GM23338 (cell line): Measurements from ENCODE around the gene CPSF4L. TPM values are rescaled to one million over a fixed set of nuclear protein-coding genes. Genes with fewer than 3 reads are reported as not detected.

Source experiments
- ATAC-seq: fragments of 200-7000 bp; cut with Tn5 transposase; 3 replicates; pipeline ENCODE4 v1.9.1; 2020
- DNase-seq: peaks from one replicate; pipeline ENCODE4 v3.0.0-alpha.2; 2015; ENCODE audit warnings: low spot score
- H2AFZ ChIP-seq: fragments of 200-600 bp; sonication (generic); 2 replicates; pipeline ENCODE4 v1.8.0; 2016; ENCODE audit warnings: antibody characterized with exemption, mild to moderate bottlenecking, moderate library complexity
- H3F3A ChIP-seq: fragments of 200-600 bp; sonication (generic); replicated peaks from 2 replicates; pipeline ENCODE4 v1.8.0; 2017; ENCODE audit warnings: antibody characterized with exemption, mixed run types, low read depth
- H3K27ac ChIP-seq: fragments of 200-600 bp; sonication (generic); 2 replicates; pipeline ENCODE4 v1.6.1; 2016; ENCODE audit warnings: low read depth
- H3K27me3 ChIP-seq: fragments of 200-600 bp; sonication (generic); 2 replicates; pipeline ENCODE4 v1.8.0; 2016; ENCODE audit warnings: mild to moderate bottlenecking, mixed run types, moderate library complexity; ENCODE audit not compliant: insufficient read depth
- H3K36me3 ChIP-seq: fragments of 200-600 bp; sonication (generic); 2 replicates; pipeline ENCODE4 v1.8.0; 2016; ENCODE audit warnings: mild to moderate bottlenecking; ENCODE audit not compliant: insufficient read depth
- H3K4me1 ChIP-seq: fragments of 200-600 bp; sonication (generic); 2 replicates; pipeline ENCODE4 v1.8.0; 2016; ENCODE audit warnings: mild to moderate bottlenecking, moderate library complexity; ENCODE audit not compliant: insufficient read depth
- H3K4me2 ChIP-seq: fragments of 200-600 bp; sonication (generic); 2 replicates; pipeline ENCODE4 v1.7.1; 2017; ENCODE audit warnings: mixed run types
- H3K4me3 ChIP-seq: fragments of 200-600 bp; sonication (generic); 2 replicates; pipeline ENCODE4 v1.6.1; 2016; ENCODE audit warnings: mixed run types
- H3K79me2 ChIP-seq: fragments of 200-600 bp; sonication (generic); replicated peaks from 2 replicates; pipeline ENCODE4 v1.8.0; 2017; ENCODE audit warnings: mild to moderate bottlenecking; ENCODE audit not compliant: insufficient read depth
- H3K9me2 ChIP-seq: fragments of 200-600 bp; sonication (generic); 2 replicates; pipeline ENCODE4 v1.8.0; 2017; ENCODE audit not compliant: insufficient read depth
- H4K20me1 ChIP-seq: fragments of 200-600 bp; sonication (generic); replicated peaks from 2 replicates; pipeline ENCODE4 v1.8.0; 2017; ENCODE audit warnings: mild to moderate bottlenecking; ENCODE audit not compliant: insufficient read depth
- H3K27ac Mint-ChIP-seq: 2 replicates; pipeline ENCODE4 v1.8.0; 2020; ENCODE audit warnings: inconsistent platforms, mild to moderate bottlenecking, moderate library complexity, mixed read lengths
- H3K27me3 Mint-ChIP-seq: 3 replicates; pipeline ENCODE4 v1.8.0; 2022; ENCODE audit warnings: low read depth, mild to moderate bottlenecking, moderate library complexity, mixed read lengths, inconsistent platforms; ENCODE audit not compliant: insufficient read depth, poor library complexity
- H3K36me3 Mint-ChIP-seq: 3 replicates; pipeline ENCODE4 v1.8.0; 2021; ENCODE audit warnings: low read depth, mild to moderate bottlenecking, inconsistent platforms, moderate library complexity, mixed read lengths
- H3K4me1 Mint-ChIP-seq: 3 replicates; pipeline ENCODE4 v1.8.0; 2020; ENCODE audit warnings: mild to moderate bottlenecking, inconsistent platforms, mixed read lengths
- H3K4me3 Mint-ChIP-seq: 3 replicates; pipeline ENCODE4 v1.8.0; 2021; ENCODE audit warnings: moderate library complexity, mild to moderate bottlenecking, inconsistent platforms, mixed read lengths
- H3K9me3 Mint-ChIP-seq: 3 replicates; pipeline ENCODE4 v1.8.0; 2020; ENCODE audit warnings: moderate library complexity, mild to moderate bottlenecking, inconsistent platforms, mixed read lengths
- CREB1 ChIP-seq: fragments of 250-450 bp; sonication (Bioruptor Pico); IDR thresholded peaks from 2 replicates; pipeline ENCODE4 v1.5.0; 2020; ENCODE audit warnings: low read depth, mild to moderate bottlenecking, moderate library complexity
- EZH2 ChIP-seq: fragments of 200-600 bp; sonication (generic); IDR thresholded peaks from one replicate; pipeline ENCODE4 v1.8.0; 2017; ENCODE audit warnings: antibody characterized with exemption, mild to moderate bottlenecking, low read depth; ENCODE audit not compliant: unreplicated experiment
- EZH2phosphoT487 ChIP-seq: fragments of 200-600 bp; sonication (generic); IDR thresholded peaks from one replicate; pipeline ENCODE4 v1.8.1; 2018; ENCODE audit warnings: antibody characterized with exemption; ENCODE audit not compliant: unreplicated experiment
- JUNB ChIP-seq: IDR thresholded peaks from one replicate; pipeline ENCODE4 v1.6.1; 2016; ENCODE audit warnings: antibody characterized with exemption; ENCODE audit not compliant: unreplicated experiment
- NANOG ChIP-seq: IDR thresholded peaks from 2 replicates; pipeline ENCODE4 v1.6.1; 2016; ENCODE audit warnings: antibody characterized with exemption, borderline replicate concordance
- POLR2AphosphoS5 ChIP-seq: IDR thresholded peaks from 2 replicates; pipeline ENCODE4 v1.6.1; 2016; ENCODE audit warnings: antibody characterized with exemption, low read depth
- STAT1 ChIP-seq: IDR thresholded peaks from one replicate; pipeline ENCODE4 v1.6.1; 2016; ENCODE audit warnings: antibody characterized with exemption; ENCODE audit not compliant: unreplicated experiment
- ZNF114 ChIP-seq: fragments of 250-450 bp; sonication (Bioruptor Pico); IDR thresholded peaks from 2 replicates; pipeline ENCODE4 v1.5.0; 2020; ENCODE audit warnings: mild to moderate bottlenecking, moderate library complexity
- ZNF331 ChIP-seq: fragments of 250-450 bp; sonication (Bioruptor Pico); IDR thresholded peaks from 2 replicates; pipeline ENCODE4 v1.5.0; 2020; ENCODE audit warnings: low read depth, mild to moderate bottlenecking, moderate library complexity
- polyA plus RNA-seq: library from polyadenylated mRNA; unstranded; fragments of >200 nt; fragmentation: Nextera tagmentation; extraction: Ambion mirVana; gene quantifications from 2 replicates; pipeline ENCODE4 v1.2.1, GENCODE V29; 2016
- total RNA-seq: library from RNA; depleted of rRNA; stranded (reverse); fragments of >200 nt; shearing (Covaris generic); gene quantifications from 2 replicates; pipeline ENCODE4 v1.2.3, GENCODE V29; 2014
- TF ChIP-seq, protein P1 (sequence below): IDR thresholded peaks from 2 replicates; pipeline ENCODE4 v1.6.1; 2016; ENCODE audit warnings: antibody characterized with exemption
- TF ChIP-seq, protein P2 (sequence below): fragments of 250-450 bp; sonication (Bioruptor Pico); IDR thresholded peaks from 2 replicates; pipeline ENCODE4 v1.5.0; 2020; ENCODE audit warnings: mild to moderate bottlenecking, moderate library complexity
- TF ChIP-seq, protein P3 (sequence below): IDR thresholded peaks from one replicate; pipeline ENCODE4 v1.6.1; 2018; ENCODE audit warnings: antibody characterized with exemption; ENCODE audit not compliant: unreplicated experiment
- TF ChIP-seq, protein P4 (sequence below), 2 experiments: fragments of 200-600 bp in 1 of 2; sonication (generic) in 1 of 2; conservative IDR thresholded peaks; 2 replicates each; pipeline versions ENCODE4 v1.5.1 to v1.6.1; 2016 to 2017; ENCODE audit warnings: antibody characterized with exemption in 2 of 2, low read depth in 2 of 2, mild to moderate bottlenecking in 2 of 2, moderate library complexity in 1 of 2

The CPSF4L gene
- total and polyA plus RNA-seq, 2 experiments from 2014 or later = not detected

DNA sequence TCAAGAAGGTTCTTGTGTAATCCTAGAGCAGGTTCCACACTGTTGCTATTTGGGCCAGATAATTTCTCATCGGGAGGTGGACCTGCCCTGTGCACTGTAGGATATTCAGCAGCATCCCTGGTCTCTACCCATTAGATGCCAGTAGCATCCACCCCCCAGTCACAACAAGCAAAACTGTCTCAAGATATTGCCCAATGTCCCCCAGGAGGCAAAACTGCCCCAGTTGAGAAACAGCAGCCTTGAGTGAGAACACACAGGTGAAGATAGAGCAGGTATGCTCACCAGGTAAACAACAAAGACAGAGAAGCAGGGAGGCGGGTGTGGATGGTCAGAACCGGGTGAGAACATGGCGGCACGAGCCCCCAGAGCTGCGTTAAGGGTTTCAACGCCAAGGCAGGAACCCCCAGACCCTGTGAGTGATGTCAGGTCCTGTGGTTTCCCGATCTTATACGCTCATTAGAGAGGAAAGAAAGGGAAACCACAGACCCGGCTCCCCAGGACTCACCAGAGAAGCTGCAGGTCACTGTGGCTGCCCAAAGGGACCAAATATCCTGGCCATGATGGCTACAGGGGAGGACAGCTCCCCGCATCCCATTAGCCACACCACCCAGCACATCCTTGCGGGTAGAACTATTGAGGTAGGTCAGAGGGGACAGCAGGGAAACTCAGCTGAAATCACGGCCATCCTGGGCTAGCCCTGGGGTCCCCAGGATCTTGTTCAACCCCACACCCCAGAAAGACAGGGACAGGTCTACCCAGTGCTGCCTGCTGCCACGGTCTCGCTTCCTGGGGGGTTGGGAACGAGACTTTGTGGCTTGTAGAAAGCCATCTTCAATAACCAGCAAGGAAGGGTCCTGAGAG, 28.9 kb upstream of the CPSF4L start:
- Mint-ChIP-seq H3K4me3 (no peak overlapping the region), H3K9me3 (no peaks in the 10 kb centered on the region), H3K4me1 (peaks cover 28% of the 10 kb centered on the region), H3K36me3 (no peaks in the 10 kb centered on the region), H3K27me3 (peaks cover 11% of the 10 kb centered on the region), H3K27ac (no peak overlapping the region)
- Histone ChIP-seq H3K36me3 (no peaks in the 10 kb centered on the region), H3K79me2 (0 out of 2 replicates have a peak, but pooled peaks cover 5% of the 10 kb centered on the region), H3K9me2 (no peaks in the 10 kb centered on the region), H3K27me3 (no peaks in the 10 kb centered on the region), H4K20me1 (no peaks in the 10 kb centered on the region), H2AFZ (no peak overlapping the region), H3F3A (no peaks in the 10 kb centered on the region), H3K4me2 (no peak overlapping the region), H3K4me3 (no peak overlapping the region), H3K27ac (no peak overlapping the region), H3K4me1 (no peaks in the 10 kb centered on the region)
- no peak for DNase-seq
- no peak for TF ChIP-seq ZNF114 (CRISPR knock-in tag)
- no peak for TF ChIP-seq STAT1
- TF ChIP-seq, protein P1, sequence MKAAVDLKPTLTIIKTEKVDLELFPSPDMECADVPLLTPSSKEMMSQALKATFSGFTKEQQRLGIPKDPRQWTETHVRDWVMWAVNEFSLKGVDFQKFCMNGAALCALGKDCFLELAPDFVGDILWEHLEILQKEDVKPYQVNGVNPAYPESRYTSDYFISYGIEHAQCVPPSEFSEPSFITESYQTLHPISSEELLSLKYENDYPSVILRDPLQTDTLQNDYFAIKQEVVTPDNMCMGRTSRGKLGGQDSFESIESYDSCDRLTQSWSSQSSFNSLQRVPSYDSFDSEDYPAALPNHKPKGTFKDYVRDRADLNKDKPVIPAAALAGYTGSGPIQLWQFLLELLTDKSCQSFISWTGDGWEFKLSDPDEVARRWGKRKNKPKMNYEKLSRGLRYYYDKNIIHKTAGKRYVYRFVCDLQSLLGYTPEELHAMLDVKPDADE = no peak
- no peak for TF ChIP-seq POLR2AphosphoS5
- TF ChIP-seq CREB1 (CRISPR knock-in tag) = no peak
- TF ChIP-seq, protein P2, sequence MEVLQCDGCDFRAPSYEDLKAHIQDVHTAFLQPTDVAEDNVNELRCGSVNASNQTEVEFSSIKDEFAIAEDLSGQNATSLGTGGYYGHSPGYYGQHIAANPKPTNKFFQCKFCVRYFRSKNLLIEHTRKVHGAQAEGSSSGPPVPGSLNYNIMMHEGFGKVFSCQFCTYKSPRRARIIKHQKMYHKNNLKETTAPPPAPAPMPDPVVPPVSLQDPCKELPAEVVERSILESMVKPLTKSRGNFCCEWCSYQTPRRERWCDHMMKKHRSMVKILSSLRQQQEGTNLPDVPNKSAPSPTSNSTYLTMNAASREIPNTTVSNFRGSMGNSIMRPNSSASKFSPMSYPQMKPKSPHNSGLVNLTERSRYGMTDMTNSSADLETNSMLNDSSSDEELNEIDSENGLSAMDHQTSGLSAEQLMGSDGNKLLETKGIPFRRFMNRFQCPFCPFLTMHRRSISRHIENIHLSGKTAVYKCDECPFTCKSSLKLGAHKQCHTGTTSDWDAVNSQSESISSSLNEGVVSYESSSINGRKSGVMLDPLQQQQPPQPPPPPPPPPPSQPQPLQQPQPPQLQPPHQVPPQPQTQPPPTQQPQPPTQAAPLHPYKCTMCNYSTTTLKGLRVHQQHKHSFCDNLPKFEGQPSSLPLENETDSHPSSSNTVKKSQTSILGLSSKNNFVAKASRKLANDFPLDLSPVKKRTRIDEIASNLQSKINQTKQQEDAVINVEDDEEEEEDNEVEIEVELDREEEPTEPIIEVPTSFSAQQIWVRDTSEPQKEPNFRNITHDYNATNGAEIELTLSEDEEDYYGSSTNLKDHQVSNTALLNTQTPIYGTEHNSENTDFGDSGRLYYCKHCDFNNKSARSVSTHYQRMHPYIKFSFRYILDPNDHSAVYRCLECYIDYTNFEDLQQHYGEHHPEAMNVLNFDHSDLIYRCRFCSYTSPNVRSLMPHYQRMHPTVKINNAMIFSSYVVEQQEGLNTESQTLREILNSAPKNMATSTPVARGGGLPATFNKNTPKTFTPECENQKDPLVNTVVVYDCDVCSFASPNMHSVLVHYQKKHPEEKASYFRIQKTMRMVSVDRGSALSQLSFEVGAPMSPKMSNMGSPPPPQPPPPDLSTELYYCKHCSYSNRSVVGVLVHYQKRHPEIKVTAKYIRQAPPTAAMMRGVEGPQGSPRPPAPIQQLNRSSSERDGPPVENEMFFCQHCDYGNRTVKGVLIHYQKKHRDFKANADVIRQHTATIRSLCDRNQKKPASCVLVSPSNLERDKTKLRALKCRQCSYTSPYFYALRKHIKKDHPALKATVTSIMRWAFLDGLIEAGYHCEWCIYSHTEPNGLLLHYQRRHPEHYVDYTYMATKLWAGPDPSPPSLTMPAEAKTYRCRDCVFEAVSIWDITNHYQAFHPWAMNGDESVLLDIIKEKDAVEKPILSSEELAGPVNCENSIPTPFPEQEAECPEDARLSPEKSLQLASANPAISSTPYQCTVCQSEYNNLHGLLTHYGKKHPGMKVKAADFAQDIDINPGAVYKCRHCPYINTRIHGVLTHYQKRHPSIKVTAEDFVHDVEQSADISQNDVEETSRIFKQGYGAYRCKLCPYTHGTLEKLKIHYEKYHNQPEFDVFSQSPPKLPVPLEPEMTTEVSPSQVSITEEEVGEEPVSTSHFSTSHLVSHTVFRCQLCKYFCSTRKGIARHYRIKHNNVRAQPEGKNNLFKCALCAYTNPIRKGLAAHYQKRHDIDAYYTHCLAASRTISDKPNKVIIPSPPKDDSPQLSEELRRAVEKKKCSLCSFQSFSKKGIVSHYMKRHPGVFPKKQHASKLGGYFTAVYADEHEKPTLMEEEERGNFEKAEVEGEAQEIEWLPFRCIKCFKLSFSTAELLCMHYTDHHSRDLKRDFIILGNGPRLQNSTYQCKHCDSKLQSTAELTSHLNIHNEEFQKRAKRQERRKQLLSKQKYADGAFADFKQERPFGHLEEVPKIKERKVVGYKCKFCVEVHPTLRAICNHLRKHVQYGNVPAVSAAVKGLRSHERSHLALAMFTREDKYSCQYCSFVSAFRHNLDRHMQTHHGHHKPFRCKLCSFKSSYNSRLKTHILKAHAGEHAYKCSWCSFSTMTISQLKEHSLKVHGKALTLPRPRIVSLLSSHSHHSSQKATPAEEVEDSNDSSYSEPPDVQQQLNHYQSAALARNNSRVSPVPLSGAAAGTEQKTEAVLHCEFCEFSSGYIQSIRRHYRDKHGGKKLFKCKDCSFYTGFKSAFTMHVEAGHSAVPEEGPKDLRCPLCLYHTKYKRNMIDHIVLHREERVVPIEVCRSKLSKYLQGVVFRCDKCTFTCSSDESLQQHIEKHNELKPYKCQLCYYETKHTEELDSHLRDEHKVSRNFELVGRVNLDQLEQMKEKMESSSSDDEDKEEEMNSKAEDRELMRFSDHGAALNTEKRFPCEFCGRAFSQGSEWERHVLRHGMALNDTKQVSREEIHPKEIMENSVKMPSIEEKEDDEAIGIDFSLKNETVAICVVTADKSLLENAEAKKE (CRISPR knock-in tag) = no peak
- TF ChIP-seq ZNF331 (CRISPR knock-in tag) = no peak
- TF ChIP-seq, protein P3, sequence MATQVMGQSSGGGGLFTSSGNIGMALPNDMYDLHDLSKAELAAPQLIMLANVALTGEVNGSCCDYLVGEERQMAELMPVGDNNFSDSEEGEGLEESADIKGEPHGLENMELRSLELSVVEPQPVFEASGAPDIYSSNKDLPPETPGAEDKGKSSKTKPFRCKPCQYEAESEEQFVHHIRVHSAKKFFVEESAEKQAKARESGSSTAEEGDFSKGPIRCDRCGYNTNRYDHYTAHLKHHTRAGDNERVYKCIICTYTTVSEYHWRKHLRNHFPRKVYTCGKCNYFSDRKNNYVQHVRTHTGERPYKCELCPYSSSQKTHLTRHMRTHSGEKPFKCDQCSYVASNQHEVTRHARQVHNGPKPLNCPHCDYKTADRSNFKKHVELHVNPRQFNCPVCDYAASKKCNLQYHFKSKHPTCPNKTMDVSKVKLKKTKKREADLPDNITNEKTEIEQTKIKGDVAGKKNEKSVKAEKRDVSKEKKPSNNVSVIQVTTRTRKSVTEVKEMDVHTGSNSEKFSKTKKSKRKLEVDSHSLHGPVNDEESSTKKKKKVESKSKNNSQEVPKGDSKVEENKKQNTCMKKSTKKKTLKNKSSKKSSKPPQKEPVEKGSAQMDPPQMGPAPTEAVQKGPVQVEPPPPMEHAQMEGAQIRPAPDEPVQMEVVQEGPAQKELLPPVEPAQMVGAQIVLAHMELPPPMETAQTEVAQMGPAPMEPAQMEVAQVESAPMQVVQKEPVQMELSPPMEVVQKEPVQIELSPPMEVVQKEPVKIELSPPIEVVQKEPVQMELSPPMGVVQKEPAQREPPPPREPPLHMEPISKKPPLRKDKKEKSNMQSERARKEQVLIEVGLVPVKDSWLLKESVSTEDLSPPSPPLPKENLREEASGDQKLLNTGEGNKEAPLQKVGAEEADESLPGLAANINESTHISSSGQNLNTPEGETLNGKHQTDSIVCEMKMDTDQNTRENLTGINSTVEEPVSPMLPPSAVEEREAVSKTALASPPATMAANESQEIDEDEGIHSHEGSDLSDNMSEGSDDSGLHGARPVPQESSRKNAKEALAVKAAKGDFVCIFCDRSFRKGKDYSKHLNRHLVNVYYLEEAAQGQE = no peak
- TF ChIP-seq JUNB = no peak
- TF ChIP-seq, protein P4, sequence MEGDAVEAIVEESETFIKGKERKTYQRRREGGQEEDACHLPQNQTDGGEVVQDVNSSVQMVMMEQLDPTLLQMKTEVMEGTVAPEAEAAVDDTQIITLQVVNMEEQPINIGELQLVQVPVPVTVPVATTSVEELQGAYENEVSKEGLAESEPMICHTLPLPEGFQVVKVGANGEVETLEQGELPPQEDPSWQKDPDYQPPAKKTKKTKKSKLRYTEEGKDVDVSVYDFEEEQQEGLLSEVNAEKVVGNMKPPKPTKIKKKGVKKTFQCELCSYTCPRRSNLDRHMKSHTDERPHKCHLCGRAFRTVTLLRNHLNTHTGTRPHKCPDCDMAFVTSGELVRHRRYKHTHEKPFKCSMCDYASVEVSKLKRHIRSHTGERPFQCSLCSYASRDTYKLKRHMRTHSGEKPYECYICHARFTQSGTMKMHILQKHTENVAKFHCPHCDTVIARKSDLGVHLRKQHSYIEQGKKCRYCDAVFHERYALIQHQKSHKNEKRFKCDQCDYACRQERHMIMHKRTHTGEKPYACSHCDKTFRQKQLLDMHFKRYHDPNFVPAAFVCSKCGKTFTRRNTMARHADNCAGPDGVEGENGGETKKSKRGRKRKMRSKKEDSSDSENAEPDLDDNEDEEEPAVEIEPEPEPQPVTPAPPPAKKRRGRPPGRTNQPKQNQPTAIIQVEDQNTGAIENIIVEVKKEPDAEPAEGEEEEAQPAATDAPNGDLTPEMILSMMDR (conservative IDR thresholded peaks at IDR 0.05; ENCODE audit: low read depth in 2 of 2) = no peak
- TF ChIP-seq EZH2phosphoT487 = no peak
- TF ChIP-seq EZH2 = no peak
- TF ChIP-seq NANOG = no peak
- ATAC-seq = no peak
